GM23338 (cell line): Measurements from ENCODE around the gene KRT1. TPM values are rescaled to one million over a fixed set of nuclear protein-coding genes. Genes with fewer than 3 reads are reported as not detected.

Experiments
- ATAC-seq: fragments of 200-7000 bp; cut with Tn5 transposase; 3 replicates; pipeline ENCODE4 v1.9.1; 2020
- DNase-seq: peaks from one replicate; pipeline ENCODE4 v3.0.0-alpha.2; 2015; ENCODE audit warnings: low spot score
- H2AFZ ChIP-seq: fragments of 200-600 bp; sonication (generic); 2 replicates; pipeline ENCODE4 v1.8.0; 2016; ENCODE audit warnings: antibody characterized with exemption, mild to moderate bottlenecking, moderate library complexity
- H3F3A ChIP-seq: fragments of 200-600 bp; sonication (generic); replicated peaks from 2 replicates; pipeline ENCODE4 v1.8.0; 2017; ENCODE audit warnings: antibody characterized with exemption, mixed run types, low read depth
- H3K27ac ChIP-seq: fragments of 200-600 bp; sonication (generic); 2 replicates; pipeline ENCODE4 v1.6.1; 2016; ENCODE audit warnings: low read depth
- H3K27me3 ChIP-seq: fragments of 200-600 bp; sonication (generic); 2 replicates; pipeline ENCODE4 v1.8.0; 2016; ENCODE audit warnings: mild to moderate bottlenecking, mixed run types, moderate library complexity; ENCODE audit not compliant: insufficient read depth
- H3K36me3 ChIP-seq: fragments of 200-600 bp; sonication (generic); 2 replicates; pipeline ENCODE4 v1.8.0; 2016; ENCODE audit warnings: mild to moderate bottlenecking; ENCODE audit not compliant: insufficient read depth
- H3K4me1 ChIP-seq: fragments of 200-600 bp; sonication (generic); 2 replicates; pipeline ENCODE4 v1.8.0; 2016; ENCODE audit warnings: mild to moderate bottlenecking, moderate library complexity; ENCODE audit not compliant: insufficient read depth
- H3K4me2 ChIP-seq: fragments of 200-600 bp; sonication (generic); 2 replicates; pipeline ENCODE4 v1.7.1; 2017; ENCODE audit warnings: mixed run types
- H3K4me3 ChIP-seq: fragments of 200-600 bp; sonication (generic); 2 replicates; pipeline ENCODE4 v1.6.1; 2016; ENCODE audit warnings: mixed run types
- H3K79me2 ChIP-seq: fragments of 200-600 bp; sonication (generic); replicated peaks from 2 replicates; pipeline ENCODE4 v1.8.0; 2017; ENCODE audit warnings: mild to moderate bottlenecking; ENCODE audit not compliant: insufficient read depth
- H3K9me2 ChIP-seq: fragments of 200-600 bp; sonication (generic); 2 replicates; pipeline ENCODE4 v1.8.0; 2017; ENCODE audit not compliant: insufficient read depth
- H4K20me1 ChIP-seq: fragments of 200-600 bp; sonication (generic); replicated peaks from 2 replicates; pipeline ENCODE4 v1.8.0; 2017; ENCODE audit warnings: mild to moderate bottlenecking; ENCODE audit not compliant: insufficient read depth
- H3K27ac Mint-ChIP-seq: 2 replicates; pipeline ENCODE4 v1.8.0; 2020; ENCODE audit warnings: inconsistent platforms, mild to moderate bottlenecking, moderate library complexity, mixed read lengths
- H3K27me3 Mint-ChIP-seq: 3 replicates; pipeline ENCODE4 v1.8.0; 2022; ENCODE audit warnings: low read depth, mild to moderate bottlenecking, moderate library complexity, mixed read lengths, inconsistent platforms; ENCODE audit not compliant: insufficient read depth, poor library complexity
- H3K36me3 Mint-ChIP-seq: 3 replicates; pipeline ENCODE4 v1.8.0; 2021; ENCODE audit warnings: low read depth, mild to moderate bottlenecking, inconsistent platforms, moderate library complexity, mixed read lengths
- H3K4me1 Mint-ChIP-seq: 3 replicates; pipeline ENCODE4 v1.8.0; 2020; ENCODE audit warnings: mild to moderate bottlenecking, inconsistent platforms, mixed read lengths
- H3K4me3 Mint-ChIP-seq: 3 replicates; pipeline ENCODE4 v1.8.0; 2021; ENCODE audit warnings: moderate library complexity, mild to moderate bottlenecking, inconsistent platforms, mixed read lengths
- H3K9me3 Mint-ChIP-seq: 3 replicates; pipeline ENCODE4 v1.8.0; 2020; ENCODE audit warnings: moderate library complexity, mild to moderate bottlenecking, inconsistent platforms, mixed read lengths
- CREB1 ChIP-seq: fragments of 250-450 bp; sonication (Bioruptor Pico); IDR thresholded peaks from 2 replicates; pipeline ENCODE4 v1.5.0; 2020; ENCODE audit warnings: low read depth, mild to moderate bottlenecking, moderate library complexity
- CTCF ChIP-seq, 2 experiments: fragments of 200-600 bp in 1 of 2; sonication (generic) in 1 of 2; conservative IDR thresholded peaks; 2 replicates each; pipeline versions ENCODE4 v1.5.1 to v1.6.1; 2016 to 2017; ENCODE audit warnings: antibody characterized with exemption in 2 of 2, low read depth in 2 of 2, mild to moderate bottlenecking in 2 of 2, moderate library complexity in 1 of 2
- ETS1 ChIP-seq: IDR thresholded peaks from 2 replicates; pipeline ENCODE4 v1.6.1; 2016; ENCODE audit warnings: antibody characterized with exemption
- EZH2 ChIP-seq: fragments of 200-600 bp; sonication (generic); IDR thresholded peaks from one replicate; pipeline ENCODE4 v1.8.0; 2017; ENCODE audit warnings: antibody characterized with exemption, mild to moderate bottlenecking, low read depth; ENCODE audit not compliant: unreplicated experiment
- EZH2phosphoT487 ChIP-seq: fragments of 200-600 bp; sonication (generic); IDR thresholded peaks from one replicate; pipeline ENCODE4 v1.8.1; 2018; ENCODE audit warnings: antibody characterized with exemption; ENCODE audit not compliant: unreplicated experiment
- JUNB ChIP-seq: IDR thresholded peaks from one replicate; pipeline ENCODE4 v1.6.1; 2016; ENCODE audit warnings: antibody characterized with exemption; ENCODE audit not compliant: unreplicated experiment
- NANOG ChIP-seq: IDR thresholded peaks from 2 replicates; pipeline ENCODE4 v1.6.1; 2016; ENCODE audit warnings: antibody characterized with exemption, borderline replicate concordance
- POLR2AphosphoS5 ChIP-seq: IDR thresholded peaks from 2 replicates; pipeline ENCODE4 v1.6.1; 2016; ENCODE audit warnings: antibody characterized with exemption, low read depth
- REST ChIP-seq: IDR thresholded peaks from one replicate; pipeline ENCODE4 v1.6.1; 2018; ENCODE audit warnings: antibody characterized with exemption; ENCODE audit not compliant: unreplicated experiment
- STAT1 ChIP-seq: IDR thresholded peaks from one replicate; pipeline ENCODE4 v1.6.1; 2016; ENCODE audit warnings: antibody characterized with exemption; ENCODE audit not compliant: unreplicated experiment
- ZNF114 ChIP-seq: fragments of 250-450 bp; sonication (Bioruptor Pico); IDR thresholded peaks from 2 replicates; pipeline ENCODE4 v1.5.0; 2020; ENCODE audit warnings: mild to moderate bottlenecking, moderate library complexity
- ZNF331 ChIP-seq: fragments of 250-450 bp; sonication (Bioruptor Pico); IDR thresholded peaks from 2 replicates; pipeline ENCODE4 v1.5.0; 2020; ENCODE audit warnings: low read depth, mild to moderate bottlenecking, moderate library complexity
- polyA plus RNA-seq: library from polyadenylated mRNA; unstranded; fragments of >200 nt; fragmentation: Nextera tagmentation; extraction: Ambion mirVana; gene quantifications from 2 replicates; pipeline ENCODE4 v1.2.1, GENCODE V29; 2016
- total RNA-seq: library from RNA; depleted of rRNA; stranded (reverse); fragments of >200 nt; shearing (Covaris generic); gene quantifications from 2 replicates; pipeline ENCODE4 v1.2.3, GENCODE V29; 2014
- TF ChIP-seq, protein P1 (sequence below): fragments of 250-450 bp; sonication (Bioruptor Pico); IDR thresholded peaks from 2 replicates; pipeline ENCODE4 v1.5.0; 2020; ENCODE audit warnings: mild to moderate bottlenecking, moderate library complexity

The KRT1 gene
- total and polyA plus RNA-seq, 2 experiments from 2014 or later: not detected

GRCh38 chr12:52660934-52661499 is 19.2 kb downstream of the KRT1 start:
- Mint-ChIP-seq H3K27ac (no peak overlapping the region), H3K4me3 (no peak overlapping the region), H3K27me3 (no peaks in the 10 kb centered on the region), H3K36me3 (no peaks in the 10 kb centered on the region), H3K4me1 (no peaks in the 10 kb centered on the region; the same call in 2 of the 3 replicates), H3K9me3 (no peaks in the 10 kb centered on the region)
- no peaks in the 10 kb centered on the region for H3K79me2 ChIP-seq
- H3K36me3 ChIP-seq: no peaks in the 10 kb centered on the region
- no peaks in the 10 kb centered on the region for H3F3A ChIP-seq
- no peak overlapping the region for H2AFZ ChIP-seq
- no peak for ATAC-seq
- H4K20me1 ChIP-seq: no peaks in the 10 kb centered on the region
- no peaks in the 10 kb centered on the region for H3K27me3 ChIP-seq
- H3K27ac ChIP-seq: no peak overlapping the region
- no peak overlapping the region for H3K4me2 ChIP-seq
- TF ChIP-seq ZNF331 (CRISPR knock-in tag) (no peak), JUNB (no peak), REST (no peak), STAT1 (no peak), ZNF114 (CRISPR knock-in tag) (no peak), ETS1 (no peak), POLR2AphosphoS5 (no peak), NANOG (no peak), EZH2phosphoT487 (no peak), EZH2 (no peak), CREB1 (no peak), CTCF (conservative IDR thresholded peaks at IDR 0.05; ENCODE audit: low read depth in 2 of 2) (no peak)
- TF ChIP-seq, protein P1, sequence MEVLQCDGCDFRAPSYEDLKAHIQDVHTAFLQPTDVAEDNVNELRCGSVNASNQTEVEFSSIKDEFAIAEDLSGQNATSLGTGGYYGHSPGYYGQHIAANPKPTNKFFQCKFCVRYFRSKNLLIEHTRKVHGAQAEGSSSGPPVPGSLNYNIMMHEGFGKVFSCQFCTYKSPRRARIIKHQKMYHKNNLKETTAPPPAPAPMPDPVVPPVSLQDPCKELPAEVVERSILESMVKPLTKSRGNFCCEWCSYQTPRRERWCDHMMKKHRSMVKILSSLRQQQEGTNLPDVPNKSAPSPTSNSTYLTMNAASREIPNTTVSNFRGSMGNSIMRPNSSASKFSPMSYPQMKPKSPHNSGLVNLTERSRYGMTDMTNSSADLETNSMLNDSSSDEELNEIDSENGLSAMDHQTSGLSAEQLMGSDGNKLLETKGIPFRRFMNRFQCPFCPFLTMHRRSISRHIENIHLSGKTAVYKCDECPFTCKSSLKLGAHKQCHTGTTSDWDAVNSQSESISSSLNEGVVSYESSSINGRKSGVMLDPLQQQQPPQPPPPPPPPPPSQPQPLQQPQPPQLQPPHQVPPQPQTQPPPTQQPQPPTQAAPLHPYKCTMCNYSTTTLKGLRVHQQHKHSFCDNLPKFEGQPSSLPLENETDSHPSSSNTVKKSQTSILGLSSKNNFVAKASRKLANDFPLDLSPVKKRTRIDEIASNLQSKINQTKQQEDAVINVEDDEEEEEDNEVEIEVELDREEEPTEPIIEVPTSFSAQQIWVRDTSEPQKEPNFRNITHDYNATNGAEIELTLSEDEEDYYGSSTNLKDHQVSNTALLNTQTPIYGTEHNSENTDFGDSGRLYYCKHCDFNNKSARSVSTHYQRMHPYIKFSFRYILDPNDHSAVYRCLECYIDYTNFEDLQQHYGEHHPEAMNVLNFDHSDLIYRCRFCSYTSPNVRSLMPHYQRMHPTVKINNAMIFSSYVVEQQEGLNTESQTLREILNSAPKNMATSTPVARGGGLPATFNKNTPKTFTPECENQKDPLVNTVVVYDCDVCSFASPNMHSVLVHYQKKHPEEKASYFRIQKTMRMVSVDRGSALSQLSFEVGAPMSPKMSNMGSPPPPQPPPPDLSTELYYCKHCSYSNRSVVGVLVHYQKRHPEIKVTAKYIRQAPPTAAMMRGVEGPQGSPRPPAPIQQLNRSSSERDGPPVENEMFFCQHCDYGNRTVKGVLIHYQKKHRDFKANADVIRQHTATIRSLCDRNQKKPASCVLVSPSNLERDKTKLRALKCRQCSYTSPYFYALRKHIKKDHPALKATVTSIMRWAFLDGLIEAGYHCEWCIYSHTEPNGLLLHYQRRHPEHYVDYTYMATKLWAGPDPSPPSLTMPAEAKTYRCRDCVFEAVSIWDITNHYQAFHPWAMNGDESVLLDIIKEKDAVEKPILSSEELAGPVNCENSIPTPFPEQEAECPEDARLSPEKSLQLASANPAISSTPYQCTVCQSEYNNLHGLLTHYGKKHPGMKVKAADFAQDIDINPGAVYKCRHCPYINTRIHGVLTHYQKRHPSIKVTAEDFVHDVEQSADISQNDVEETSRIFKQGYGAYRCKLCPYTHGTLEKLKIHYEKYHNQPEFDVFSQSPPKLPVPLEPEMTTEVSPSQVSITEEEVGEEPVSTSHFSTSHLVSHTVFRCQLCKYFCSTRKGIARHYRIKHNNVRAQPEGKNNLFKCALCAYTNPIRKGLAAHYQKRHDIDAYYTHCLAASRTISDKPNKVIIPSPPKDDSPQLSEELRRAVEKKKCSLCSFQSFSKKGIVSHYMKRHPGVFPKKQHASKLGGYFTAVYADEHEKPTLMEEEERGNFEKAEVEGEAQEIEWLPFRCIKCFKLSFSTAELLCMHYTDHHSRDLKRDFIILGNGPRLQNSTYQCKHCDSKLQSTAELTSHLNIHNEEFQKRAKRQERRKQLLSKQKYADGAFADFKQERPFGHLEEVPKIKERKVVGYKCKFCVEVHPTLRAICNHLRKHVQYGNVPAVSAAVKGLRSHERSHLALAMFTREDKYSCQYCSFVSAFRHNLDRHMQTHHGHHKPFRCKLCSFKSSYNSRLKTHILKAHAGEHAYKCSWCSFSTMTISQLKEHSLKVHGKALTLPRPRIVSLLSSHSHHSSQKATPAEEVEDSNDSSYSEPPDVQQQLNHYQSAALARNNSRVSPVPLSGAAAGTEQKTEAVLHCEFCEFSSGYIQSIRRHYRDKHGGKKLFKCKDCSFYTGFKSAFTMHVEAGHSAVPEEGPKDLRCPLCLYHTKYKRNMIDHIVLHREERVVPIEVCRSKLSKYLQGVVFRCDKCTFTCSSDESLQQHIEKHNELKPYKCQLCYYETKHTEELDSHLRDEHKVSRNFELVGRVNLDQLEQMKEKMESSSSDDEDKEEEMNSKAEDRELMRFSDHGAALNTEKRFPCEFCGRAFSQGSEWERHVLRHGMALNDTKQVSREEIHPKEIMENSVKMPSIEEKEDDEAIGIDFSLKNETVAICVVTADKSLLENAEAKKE (CRISPR knock-in tag): no peak
- H3K9me2 ChIP-seq: no peaks in the 10 kb centered on the region
- H3K4me3 ChIP-seq: no peak overlapping the region
- H3K4me1 ChIP-seq: no peaks in the 10 kb centered on the region
- no peak for DNase-seq
